Smooth muscle cell (in vitro differentiated cells): ENCODE measurements around the gene GRAMD1B. TPM values are rescaled to one million over a fixed set of nuclear protein-coding genes. Genes with fewer than 3 reads are reported as not detected.

ENCODE experiments used
- DNase-seq: peaks from one replicate; lab custom pipeline; 2025; ENCODE audit not compliant: unreplicated experiment; lab: John Stamatoyannopoulos, UW
- H2AFZ ChIP-seq: fragments of 200-600 bp; sonication (generic); 2 replicates; pipeline ENCODE4 v1.6.0; 2016; ENCODE audit warnings: antibody characterized with exemption, low read depth, mild to moderate bottlenecking
- H3F3A ChIP-seq: fragments of 200-600 bp; sonication (generic); 2 replicates; pipeline ENCODE4 v1.6.0; 2017; ENCODE audit warnings: antibody characterized with exemption, low read depth
- H3K27ac ChIP-seq: fragments of 200-600 bp; sonication (generic); 2 replicates; pipeline ENCODE4 v1.5.1; 2016; ENCODE audit warnings: low read depth, mild to moderate bottlenecking
- H3K27me3 ChIP-seq: fragments of 200-600 bp; sonication (generic); 2 replicates; pipeline ENCODE4 v1.6.1; 2016; ENCODE audit warnings: low read depth, mild to moderate bottlenecking
- H3K36me3 ChIP-seq: fragments of 200-600 bp; sonication (generic); 2 replicates; pipeline ENCODE4 v1.5.1; 2016; ENCODE audit warnings: low read depth
- H3K4me1 ChIP-seq: fragments of 200-600 bp; sonication (generic); 2 replicates; pipeline ENCODE4 v1.5.1; 2016; ENCODE audit warnings: low read depth
- H3K4me2 ChIP-seq: fragments of 200-600 bp; sonication (generic); 2 replicates; pipeline ENCODE4 v1.6.0; 2016; ENCODE audit warnings: mild to moderate bottlenecking
- H3K4me3 ChIP-seq: fragments of 200-600 bp; sonication (generic); 2 replicates; pipeline ENCODE4 v1.5.1; 2016; ENCODE audit warnings: mild to moderate bottlenecking
- H3K79me2 ChIP-seq: fragments of 200-600 bp; sonication (generic); 2 replicates; pipeline ENCODE4 v1.6.0; 2016; ENCODE audit warnings: low read depth, mild to moderate bottlenecking
- H3K9ac ChIP-seq: fragments of 200-600 bp; sonication (generic); 2 replicates; pipeline ENCODE4 v1.6.0; 2016; ENCODE audit warnings: low read depth
- H3K9me3 ChIP-seq: fragments of 200-600 bp; sonication (generic); replicated peaks from 2 replicates; pipeline ENCODE4 v1.5.1; 2016; ENCODE audit warnings: low read depth
- H4K20me1 ChIP-seq: fragments of 200-600 bp; sonication (generic); 2 replicates; pipeline ENCODE4 v1.6.0; 2016; ENCODE audit warnings: low read depth
- CTCF ChIP-seq: fragments of 200-600 bp; sonication (generic); IDR thresholded peaks from 2 replicates; pipeline ENCODE4 v1.5.1; 2017; ENCODE audit warnings: borderline replicate concordance, mild to moderate bottlenecking, antibody characterized with exemption; ENCODE audit not compliant: insufficient read depth, poor library complexity, severe bottlenecking
- WGBS: methylation state at CpG from one replicate; pipeline ENCODE4 v1.1.7; 2016; ENCODE audit warnings: low lambda C conversion rate; 5-methylcytosine and 5-hydroxymethylcytosine counted together
- polyA plus RNA-seq: library from polyadenylated mRNA; unstranded; fragments of >200 nt; fragmentation: Nextera tagmentation; extraction: Ambion mirVana; gene quantifications from 2 replicates; pipeline ENCODE4 v1.2.1, GENCODE V29; 2016
- total RNA-seq: library from RNA; depleted of rRNA; stranded (reverse); fragments of >200 nt; gene quantifications from 2 replicates; pipeline ENCODE4 v1.2.3, GENCODE V29; 2014

GRAMD1B gene
- total and polyA plus RNA-seq, 2 experiments from 2014 or later, result 2.4 to 3.4 TPM

- Histone ChIP-seq H3K4me1 (peaks cover 4% of the 10 kb centered on the region), H3K36me3 (no peaks in the 10 kb centered on the region), H4K20me1 (no peaks in the 10 kb centered on the region), H2AFZ (no peak overlapping the region), H3K79me2 (no peaks in the 10 kb centered on the region), H3K27ac (no peak overlapping the region), H3F3A (no peaks in the 10 kb centered on the region), H3K4me3 (no peak overlapping the region), H3K4me2 (no peak overlapping the region), H3K9me3 (no peaks in the 10 kb centered on the region), H3K27me3 (no peaks in the 10 kb centered on the region), H3K9ac (no peak overlapping the region)
- WGBS, result 81% methylated on average over 4 of the region's 4 CpGs
- no peak for DNase-seq
- TF ChIP-seq CTCF, result no peak
Observed at GRCh38 chr11:123480290-123480815, 50.3 kb downstream of the GRAMD1B start.

GRCh38 chr11:123480882-123481281, 50.8 kb downstream of the GRAMD1B start:
- Histone ChIP-seq H3K9ac (no peak overlapping the region), H3K4me2 (no peak overlapping the region), H3K27me3 (no peaks in the 10 kb centered on the region), H4K20me1 (no peaks in the 10 kb centered on the region), H3K36me3 (no peaks in the 10 kb centered on the region), H3K27ac (no peak overlapping the region), H2AFZ (no peak overlapping the region), H3K4me1 (peaks cover 1% of the 10 kb centered on the region), H3K9me3 (no peaks in the 10 kb centered on the region), H3F3A (no peaks in the 10 kb centered on the region), H3K79me2 (no peaks in the 10 kb centered on the region), H3K4me3 (no peak overlapping the region)
- no peak for TF ChIP-seq CTCF
- no peak for DNase-seq
- WGBS, result 85% methylated on average over 11 of the region's 11 CpGs

- 82% methylated on average over 3 of the region's 3 CpGs for WGBS
- no peaks in the 10 kb centered on the region for H3K79me2 ChIP-seq
Observed at GRCh38 chr11:123481640-123482039, 51.6 kb downstream of the GRAMD1B start.

More at GRCh38 chr11:123481640-123482039, 51.6 kb downstream of the GRAMD1B start:
- no peaks in the 10 kb centered on the region for H3K36me3 ChIP-seq
- TF ChIP-seq CTCF, result no peak
- H3K4me3 ChIP-seq, result no peak overlapping the region
- H2AFZ ChIP-seq, result no peak overlapping the region
- no peaks in the 10 kb centered on the region for H3K27me3 ChIP-seq
- no peaks in the 10 kb centered on the region for H4K20me1 ChIP-seq
- H3K4me2 ChIP-seq, result no peak overlapping the region
- no peak for DNase-seq
- H3F3A ChIP-seq, result no peaks in the 10 kb centered on the region
- H3K27ac ChIP-seq, result no peak overlapping the region
- H3K9ac ChIP-seq, result no peak overlapping the region
- no peaks in the 10 kb centered on the region for H3K4me1 ChIP-seq
- no peaks in the 10 kb centered on the region for H3K9me3 ChIP-seq
